Measurements from ENCODE around the gene SPAM1.

DNA sequence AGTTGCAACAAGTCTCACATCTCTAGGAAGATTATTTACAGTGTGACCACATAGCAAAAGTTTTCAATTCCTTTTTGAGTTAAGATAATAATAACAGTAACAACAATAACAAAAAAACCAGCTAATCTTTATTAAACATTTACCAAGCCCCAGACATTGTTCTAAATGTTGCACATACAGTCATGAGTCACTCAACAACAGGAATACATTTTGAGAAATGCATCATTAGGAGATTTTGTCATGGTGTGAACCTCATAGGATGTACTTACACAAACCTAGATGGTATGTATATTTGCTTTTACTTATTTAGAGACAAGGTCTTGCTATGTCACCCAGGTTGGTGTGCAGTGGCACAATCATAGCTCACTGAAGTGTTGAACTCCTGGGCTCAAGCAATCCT, 52.0 kb downstream of the SPAM1 start:
- TF ChIP-seq CTCF (IDR thresholded peaks at IDR 0.05) (no peak), EZH2 (IDR thresholded peaks at IDR 0.05) (no peak), EZH2phosphoT487 (IDR thresholded peaks at IDR 0.05) (no peak)
